Transverse colon (tissue), 4 donors: ENCODE results near the gene STK11.

Experiments used
- CTCF ChIP-seq, 5 experiments: fragments of 200-600 bp in 3 of 5; fragments of 450-650 bp in 2 of 5; sonication (generic) in 3 of 5; IDR thresholded peaks; 1 replicate in 2 of 5; 2 replicates in 3 of 5; pipeline ENCODE4 v1.5.1; 2016 to 2017; ENCODE audit warnings: antibody characterized with exemption in 5 of 5, inconsistent platforms in 3 of 5, mild to moderate bottlenecking in 2 of 5, moderate library complexity in 1 of 5
- POLR2A ChIP-seq: fragments of 450-650 bp; IDR thresholded peaks from one replicate; pipeline ENCODE4 v1.6.1; 2016; ENCODE audit warnings: antibody characterized with exemption, mild to moderate bottlenecking, moderate library complexity
- POLR2AphosphoS5 ChIP-seq, 3 donors: sonication (generic); formaldehyde crosslinking; IDR thresholded peaks; one replicate each; pipeline ENCODE4 v1.6.1; 2016; ENCODE audit warnings: antibody characterized with exemption in 3 of 3

DNA sequence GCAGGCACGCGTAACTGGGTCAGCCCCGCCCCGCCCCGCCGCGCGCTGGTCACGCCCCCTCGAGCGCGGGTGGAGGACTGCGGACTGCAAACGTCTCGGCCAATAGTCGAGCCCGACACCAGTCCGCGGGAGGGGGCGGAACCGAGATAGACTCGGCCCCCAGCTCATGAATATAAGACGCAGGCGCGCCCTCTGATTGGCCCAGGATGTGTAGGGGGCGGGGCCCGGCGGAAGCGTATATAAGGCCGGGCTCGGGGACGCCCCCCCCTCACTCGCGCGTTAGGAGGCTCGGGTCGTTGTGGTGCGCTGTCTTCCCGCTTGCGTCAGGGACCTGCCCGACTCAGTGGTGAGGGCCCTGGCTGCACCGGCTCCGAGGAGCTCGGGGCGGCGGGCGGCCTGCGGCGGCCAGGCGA, 63.5 kb downstream of the STK11 start, which contains the start of gene CIRBP:
- TF ChIP-seq POLR2A, result peak; percentile 97
- peak; percentile 94 to 100 (median 99) for TF ChIP-seq POLR2AphosphoS5 (IDR thresholded peaks at IDR 0.05)
- TF ChIP-seq CTCF (IDR thresholded peaks at IDR 0.05), result no peak
